NCI-H2227 treated with DMSO at 0.1 percent for 48 hours (cell line): ENCODE measurements around the gene ATP6V0C.
"Not testable (repeated sequence)": the region's sequence is repeated elsewhere in the genome, so short reads cannot be mapped to it uniquely, and the experiment has no call there.

Experiments used
- DNase-seq: peaks from one replicate; lab custom pipeline; 2025; lab: John Stamatoyannopoulos, UW

Gene ATP6V0C

DNA sequence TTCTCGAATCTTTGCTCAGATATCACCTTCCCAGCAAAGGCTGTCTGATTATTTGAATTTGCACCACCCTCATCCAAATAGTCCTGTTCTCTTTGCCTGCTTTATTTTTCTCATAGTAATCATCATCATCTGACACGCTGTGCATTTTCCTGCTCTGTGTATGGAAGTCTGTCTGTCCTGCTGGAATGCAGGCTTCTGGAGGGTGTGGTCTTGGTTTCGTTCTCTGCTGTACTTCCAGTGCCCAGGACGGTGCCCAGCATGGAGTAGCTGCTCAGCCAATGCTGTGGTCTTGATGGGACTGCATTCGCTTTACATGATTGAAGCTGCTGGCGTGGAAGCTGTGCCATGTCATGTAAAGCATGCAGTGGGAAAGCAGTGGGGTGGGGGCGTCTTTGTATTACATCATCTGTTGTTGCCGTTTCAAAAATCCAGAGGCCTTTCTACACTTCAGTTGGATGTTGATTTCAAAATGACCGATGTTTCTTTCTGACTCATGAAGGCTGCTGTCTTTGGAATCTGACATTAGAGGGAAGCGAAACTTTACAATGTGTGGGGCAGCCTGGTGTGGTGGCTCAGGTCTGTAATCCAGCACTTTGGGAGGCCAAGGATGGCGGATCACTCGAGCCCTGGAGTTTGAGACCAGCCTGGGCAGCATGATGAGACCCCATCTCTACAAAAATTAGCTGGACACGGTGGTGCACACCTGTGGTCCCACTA lies 41.1 kb downstream of the ATP6V0C start:
- not testable (repeated sequence) for DNase-seq

GRCh38 chr16:2557150-2557549 lies 43.4 kb downstream of the ATP6V0C start:
- DNase-seq: not testable (repeated sequence)

GRCh38 chr16:2560131-2560797 lies 46.5 kb downstream of the ATP6V0C start:
- not testable (repeated sequence) for DNase-seq

GRCh38 chr16:2560798-2561133 lies 47.0 kb downstream of the ATP6V0C start:
- DNase-seq: not testable (repeated sequence)

GRCh38 chr16:2567506-2567905 lies 53.8 kb downstream of the ATP6V0C start:
- DNase-seq: not testable (repeated sequence)

DNA sequence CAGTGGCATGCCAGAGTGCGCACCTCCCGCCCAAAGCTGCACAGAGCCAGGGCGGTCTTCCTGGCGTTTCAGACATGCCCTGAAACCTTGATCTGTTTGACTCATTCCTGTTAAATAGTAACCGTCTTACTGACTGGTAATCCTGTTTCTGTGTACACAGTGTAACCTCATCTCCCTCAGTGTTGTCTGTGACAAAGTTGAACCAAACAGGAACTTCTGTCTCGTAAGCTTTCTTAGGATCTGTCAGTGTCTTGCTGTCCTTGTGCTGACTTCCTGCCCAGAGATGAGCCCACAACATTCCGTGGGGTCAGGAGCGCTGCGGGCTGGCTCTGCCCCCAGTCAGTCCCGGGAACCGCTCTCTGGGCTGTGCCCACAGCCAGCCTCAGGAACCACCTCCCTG lies 54.8 kb downstream of the ATP6V0C start:
- DNase-seq: not testable (repeated sequence)
